Measurements from ENCODE around the gene CADM2. TPM values are rescaled to one million over a fixed set of nuclear protein-coding genes. Genes with fewer than 3 reads are reported as not detected.

Gene CADM2
- total RNA-seq, 1 donor from 2014 or later, result 3.3 TPM

- Mint-ChIP-seq H3K4me1 (no peaks in the 10 kb centered on the region), H3K27ac (no peak overlapping the region), H3K36me3 (no peaks in the 10 kb centered on the region), H3K4me3 (no peak overlapping the region), H3K27me3 (ENCODE audit: low read depth) (no peaks in the 10 kb centered on the region), H3K9me3 (peaks cover 5% of the 10 kb centered on the region)
- DNase-seq (ENCODE audit: low spot score in 2 of 2, unreplicated experiment in 2 of 2), result no peak
- no peak for TF ChIP-seq CTCF (IDR thresholded peaks at IDR 0.05; ENCODE audit: unreplicated experiment)
Measured at GRCh38 chr3:85321892-85322291, 363.1 kb downstream of the CADM2 start.

- H3K27me3 Mint-ChIP-seq (ENCODE audit: low read depth), result no peaks in the 10 kb centered on the region
- no peak overlapping the region for H3K4me3 Mint-ChIP-seq
- no peak for DNase-seq (ENCODE audit: low spot score in 2 of 2, unreplicated experiment in 2 of 2)
- H3K27ac Mint-ChIP-seq, result no peak overlapping the region
- no peak for TF ChIP-seq CTCF (IDR thresholded peaks at IDR 0.05; ENCODE audit: unreplicated experiment)
- no peaks in the 10 kb centered on the region for H3K9me3 Mint-ChIP-seq
- no peaks in the 10 kb centered on the region for H3K4me1 Mint-ChIP-seq
- no peaks in the 10 kb centered on the region for H3K36me3 Mint-ChIP-seq
Measured at GRCh38 chr3:85330071-85330470, 371.3 kb downstream of the CADM2 start.

DNA sequence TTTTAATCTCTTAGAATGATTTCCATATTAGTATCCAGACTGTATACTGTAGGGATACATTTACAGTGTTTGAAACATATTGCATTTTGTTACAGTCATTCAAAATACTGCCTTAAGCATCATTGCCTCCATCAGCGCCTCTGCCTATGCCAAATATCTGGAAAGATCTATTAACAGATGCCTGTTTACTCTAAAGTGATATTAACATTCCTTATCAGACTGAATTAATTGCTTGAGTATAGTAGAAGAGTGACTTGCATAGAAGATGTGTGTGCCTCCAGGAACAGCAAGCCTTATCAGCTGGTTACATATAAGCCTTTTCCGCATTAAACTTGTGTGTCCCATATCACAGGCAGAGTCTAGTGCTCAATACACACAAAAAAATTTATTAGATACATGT, 379.1 kb downstream of the CADM2 start:
- Mint-ChIP-seq H3K9me3 (no peaks in the 10 kb centered on the region), H3K36me3 (no peaks in the 10 kb centered on the region), H3K27ac (no peak overlapping the region), H3K4me3 (no peak overlapping the region), H3K27me3 (ENCODE audit: low read depth) (no peaks in the 10 kb centered on the region), H3K4me1 (no peaks in the 10 kb centered on the region)
- DNase-seq (ENCODE audit: low spot score in 2 of 2, unreplicated experiment in 2 of 2), result no peak
- no peak for TF ChIP-seq CTCF (IDR thresholded peaks at IDR 0.05; ENCODE audit: unreplicated experiment)

- Mint-ChIP-seq H3K4me3 (no peak overlapping the region), H3K27me3 (ENCODE audit: low read depth) (no peaks in the 10 kb centered on the region), H3K27ac (no peak overlapping the region), H3K36me3 (no peaks in the 10 kb centered on the region), H3K9me3 (peaks cover under 1% of the 10 kb centered on the region), H3K4me1 (no peaks in the 10 kb centered on the region)
- no peak for DNase-seq (ENCODE audit: low spot score in 2 of 2, unreplicated experiment in 2 of 2)
- TF ChIP-seq CTCF (IDR thresholded peaks at IDR 0.05; ENCODE audit: unreplicated experiment), result no peak
Measured at GRCh38 chr3:85342915-85343314, 384.1 kb downstream of the CADM2 start.

DNA sequence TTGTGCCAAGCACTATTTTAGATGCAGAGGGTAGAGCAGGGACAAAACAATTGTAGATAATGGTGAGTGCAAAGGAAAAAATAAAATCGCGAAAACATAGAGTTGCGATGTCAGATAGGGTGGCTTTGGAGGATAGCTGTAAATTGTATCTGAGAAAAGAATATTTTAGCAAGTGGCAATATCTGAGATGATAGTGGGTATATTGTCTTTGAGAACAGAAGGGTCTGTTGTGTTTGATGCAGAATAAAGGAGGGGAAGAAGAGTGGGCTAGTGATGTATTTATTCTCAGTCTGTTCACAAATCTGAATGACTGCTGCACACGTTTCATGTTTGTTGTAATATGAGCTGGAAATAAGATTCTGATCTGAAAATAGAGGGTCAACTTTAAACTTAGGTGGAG, 396.8 kb downstream of the CADM2 start:
- no peaks in the 10 kb centered on the region for H3K9me3 Mint-ChIP-seq

More for the DNA sequence above, 396.8 kb downstream of the CADM2 start:
- no peak for DNase-seq (ENCODE audit: low spot score in 2 of 2, unreplicated experiment in 2 of 2)
- Mint-ChIP-seq H3K4me3 (no peak overlapping the region), H3K4me1 (no peaks in the 10 kb centered on the region), H3K27me3 (ENCODE audit: low read depth) (peaks cover 22% of the 10 kb centered on the region), H3K36me3 (no peaks in the 10 kb centered on the region), H3K27ac (no peak overlapping the region)
- TF ChIP-seq CTCF (IDR thresholded peaks at IDR 0.05; ENCODE audit: unreplicated experiment), result no peak
